ENCODE data around the gene KIAA0753. TPM values are rescaled to one million over a fixed set of nuclear protein-coding genes. Genes with fewer than 3 reads are reported as not detected.

The KIAA0753 gene
- total and polyA plus RNA-seq, 9 of the 15 experiments (the other 6 are each of a cell fraction or from before 2014, with no cell fraction given), result 2.0 to 9.0 (median 6.9) TPM

GRCh38 chr17:6532441-6532885 is 108.0 kb downstream of the KIAA0753 start:
- ATAC-seq (no peak), FAIRE-seq (no peak), DNase-seq (ENCODE audit: extremely low read depth in 1 of 4, low spot score in 3 of 4) (no peak)
- intact Hi-C loops (cut with micrococcal nuclease) (no loop called here), in situ Hi-C loops (cut with MboI) (no loop called here)
- Histone ChIP-seq H3K27ac (ENCODE audit: extremely low read depth, low read depth, low read length) (no peak overlapping the region), H3K36me3 (ENCODE audit: control insufficient read depth, insufficient read depth, low read length) (no peaks in the 10 kb centered on the region), H3K4me2 (ENCODE audit: insufficient read depth, low read length) (no peak overlapping the region), H3K4me3 (no peak overlapping the region), H2AFZ (ENCODE audit: low read depth, low read length) (no peak overlapping the region), H4K20me1 (replicated peaks; ENCODE audit: control insufficient read depth, insufficient read depth, low read length) (no peaks in the 10 kb centered on the region), H3K9me1 (ENCODE audit: control insufficient read depth, insufficient read depth, low read length) (no peaks in the 10 kb centered on the region), H3K27me3 (ENCODE audit: control insufficient read depth in 2 of 2, insufficient read depth in 2 of 2, low read length in 2 of 2) (peaks cover 0 to 15% of the 10 kb centered on the region in 2 experiments; a peak in 1 of 5 replicates), H3K9me3 (replicated peaks; ENCODE audit: control insufficient read depth, insufficient read depth, low read depth, low read length) (no peaks in the 10 kb centered on the region), H3K4me1 (replicated peaks in 1 of 2; ENCODE audit: control insufficient read depth in 2 of 2, insufficient read depth in 2 of 2, low read length in 2 of 2) (no peaks in the 10 kb centered on the region), H3K79me2 (ENCODE audit: control insufficient read depth, insufficient read depth, low read length) (no peaks in the 10 kb centered on the region), H3K9ac (ENCODE audit: insufficient read depth in 1 of 2, low read depth in 2 of 2, low read length in 2 of 2) (no peak overlapping the region)
- POLR2A ChIA-PET, result no interaction called here
- 3% methylated on average over 5 of the region's 5 CpGs for WGBS (ENCODE audit: insufficient coverage, low coverage, missing lambda C conversion rate)
- TF ChIP-seq MCM5 (IDR thresholded peaks at IDR 0.05; ENCODE audit: low read depth), result no peak
- no peak for TF ChIP-seq RAD51 (IDR thresholded peaks at IDR 0.05; ENCODE audit: borderline replicate concordance, low read depth)
- TF ChIP-seq, protein P1, sequence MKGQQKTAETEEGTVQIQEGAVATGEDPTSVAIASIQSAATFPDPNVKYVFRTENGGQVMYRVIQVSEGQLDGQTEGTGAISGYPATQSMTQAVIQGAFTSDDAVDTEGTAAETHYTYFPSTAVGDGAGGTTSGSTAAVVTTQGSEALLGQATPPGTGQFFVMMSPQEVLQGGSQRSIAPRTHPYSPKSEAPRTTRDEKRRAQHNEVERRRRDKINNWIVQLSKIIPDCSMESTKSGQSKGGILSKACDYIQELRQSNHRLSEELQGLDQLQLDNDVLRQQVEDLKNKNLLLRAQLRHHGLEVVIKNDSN (CRISPR knock-in tag; IDR thresholded peaks at IDR 0.05), result no peak
- no peak for TF ChIP-seq SRSF7 (optimal IDR thresholded peaks at IDR 0.05; ENCODE audit: low read depth, low read length)
- TF ChIP-seq GTF2F1 (IDR thresholded peaks at IDR 0.05; ENCODE audit: low read depth, low read length), result no peak
- TF ChIP-seq GATAD2A (IDR thresholded peaks at IDR 0.05), result no peak
- BruUV-seq (replicated peaks), result no TSS peak
- CTCF ChIA-PET (ENCODE audit: low intra/inter-chr PET ratio), result no interaction called here

GRCh38 chr17:6531575-6531974 is 108.9 kb downstream of the KIAA0753 start:
- Histone ChIP-seq H3K36me3 (ENCODE audit: control insufficient read depth, insufficient read depth, low read length) (no peaks in the 10 kb centered on the region), H3K4me1 (replicated peaks in 1 of 2; ENCODE audit: control insufficient read depth in 2 of 2, insufficient read depth in 2 of 2, low read length in 2 of 2) (no peaks in the 10 kb centered on the region), H3K9me1 (ENCODE audit: control insufficient read depth, insufficient read depth, low read length) (no peaks in the 10 kb centered on the region), H3K9me3 (replicated peaks; ENCODE audit: control insufficient read depth, insufficient read depth, low read depth, low read length) (no peaks in the 10 kb centered on the region), H3K9ac (ENCODE audit: insufficient read depth in 1 of 2, low read depth in 2 of 2, low read length in 2 of 2) (no peak overlapping the region), H3K4me3 (no peak overlapping the region), H3K27me3 (ENCODE audit: control insufficient read depth in 2 of 2, insufficient read depth in 2 of 2, low read length in 2 of 2) (peaks cover 0 to 10% of the 10 kb centered on the region in 2 experiments; a peak in 1 of 5 replicates), H2AFZ (ENCODE audit: low read depth, low read length) (no peak overlapping the region), H3K79me2 (ENCODE audit: control insufficient read depth, insufficient read depth, low read length) (no peaks in the 10 kb centered on the region), H4K20me1 (replicated peaks; ENCODE audit: control insufficient read depth, insufficient read depth, low read length) (no peaks in the 10 kb centered on the region), H3K4me2 (ENCODE audit: insufficient read depth, low read length) (no peak overlapping the region), H3K27ac (ENCODE audit: extremely low read depth, low read depth, low read length) (no peak overlapping the region)
- ChIA-PET POLR2A (interaction anchor here (0.7 kb wide), 1 partner anchor 103 kb away, joined by 4 read pairs; no protein-coding TSS in a partner anchor), CTCF (ENCODE audit: low intra/inter-chr PET ratio) (no interaction called here)
- no peak for FAIRE-seq
- TF ChIP-seq SMC3 (conservative IDR thresholded peaks at IDR 0.05; ENCODE audit: insufficient read depth, low read depth, low read length), result no peak
- TF ChIP-seq ARID3A (IDR thresholded peaks at IDR 0.05; ENCODE audit: borderline replicate concordance, low read depth, low read length), result no peak
- TF ChIP-seq E2F5 (CRISPR knock-in tag; IDR thresholded peaks at IDR 0.05), result no peak
- no peak for TF ChIP-seq ZC3H8 (IDR thresholded peaks at IDR 0.05)
- no peak for DNase-seq (ENCODE audit: extremely low read depth in 1 of 4, low spot score in 3 of 4)
- BruUV-seq (replicated peaks), result no TSS peak
- ATAC-seq, result no peak
- in situ Hi-C loops (cut with MboI) (no loop called here), intact Hi-C loops (cut with micrococcal nuclease) (no loop called here)
- WGBS (ENCODE audit: insufficient coverage, low coverage, missing lambda C conversion rate), result 0% methylated on average over 6 of the region's 7 CpGs

All from K562 (cell line).